IMR-90 (cell line): Measurements from ENCODE around the gene ACOXL. TPM values are rescaled to one million over a fixed set of nuclear protein-coding genes. Genes with fewer than 3 reads are reported as not detected.

ENCODE experiments used
- ATAC-seq: fragments of 200-7000 bp; cut with Tn5 transposase; 2 replicates; pipeline ENCODE4 v1.9.1; 2020; ENCODE audit warnings: low read depth, mild to moderate bottlenecking, moderate library complexity
- BruUV-seq: library from RNA; stranded (reverse); fragments of 400-500 nt; replicated peaks from 2 replicates; lab custom pipeline; 2021; lab: Mats Ljungman, UMichigan
- CTCF ChIA-PET: fragments of 300-600 bp; formaldehyde crosslinking; extraction: SDS; loops from one replicate; lab custom pipeline; 2021; ENCODE audit warnings: antibody characterized with exemption; lab: Yijun Ruan, JAX
- POLR2A ChIA-PET: fragments of 300-600 bp; sonication (Branson Sonifier 250); formaldehyde crosslinking; loops from one replicate; lab custom pipeline; 2022; ENCODE audit warnings: antibody characterized with exemption; ENCODE audit not compliant: unreplicated experiment; lab: Charles Lee
- DNase-seq: peaks from one replicate; pipeline ENCODE4 v3.0.0; 2013
- H2AFZ ChIP-seq: replicated peaks from 2 replicates; pipeline ENCODE3; 2013; ENCODE audit warnings: low read length, mild to moderate bottlenecking; ENCODE audit not compliant: poor library complexity
- H2AK5ac ChIP-seq: 2 replicates; pipeline ENCODE4 v1.6.1; 2013; ENCODE audit warnings: low read depth, low read length, inconsistent platforms
- H2AK9ac ChIP-seq: replicated peaks from 2 replicates; pipeline ENCODE3; 2013; ENCODE audit warnings: mild to moderate bottlenecking, low read depth, low read length, moderate library complexity; ENCODE audit not compliant: poor library complexity
- H2BK120ac ChIP-seq: 2 replicates; pipeline ENCODE4 v1.6.1; 2013; ENCODE audit warnings: low read depth, low read length, inconsistent platforms
- H2BK15ac ChIP-seq: 3 replicates; pipeline ENCODE4 v1.6.1; 2013; ENCODE audit warnings: low read depth, low read length, inconsistent platforms
- H2BK20ac ChIP-seq: 2 replicates; pipeline ENCODE4 v1.6.1; 2013; ENCODE audit warnings: low read depth, mild to moderate bottlenecking, inconsistent platforms, low read length, moderate library complexity
- H2BK5ac ChIP-seq: 2 replicates; pipeline ENCODE4 v1.6.1; 2013; ENCODE audit warnings: mild to moderate bottlenecking, low read depth, low read length, inconsistent platforms; ENCODE audit not compliant: poor library complexity, severe bottlenecking
- H3K14ac ChIP-seq: replicated peaks from 2 replicates; pipeline ENCODE4 v1.6.1; 2013; ENCODE audit warnings: low read depth, low read length, inconsistent platforms
- H3K18ac ChIP-seq: 2 replicates; pipeline ENCODE4 v1.6.1; 2013; ENCODE audit warnings: low read depth, low read length, control low read depth
- H3K23ac ChIP-seq: 2 replicates; pipeline ENCODE4 v1.6.1; 2013; ENCODE audit warnings: low read depth, low read length, inconsistent platforms
- H3K27ac ChIP-seq: 2 replicates; pipeline ENCODE4 v1.5.1; 2013; ENCODE audit warnings: mild to moderate bottlenecking, control low read depth, low read length; ENCODE audit not compliant: insufficient read depth
- H3K27me3 ChIP-seq: 2 replicates; pipeline ENCODE4 v1.6.1; 2013; ENCODE audit warnings: low read length; ENCODE audit not compliant: control insufficient read depth, insufficient read depth
- H3K36me3 ChIP-seq: 2 replicates; pipeline ENCODE4 v1.6.1; 2013; ENCODE audit warnings: low read length, mixed read lengths; ENCODE audit not compliant: control insufficient read depth, insufficient read depth
- H3K4ac ChIP-seq: 2 replicates; pipeline ENCODE4 v1.6.1; 2013; ENCODE audit warnings: low read depth, low read length, inconsistent platforms
- H3K4me1 ChIP-seq: 2 replicates; pipeline ENCODE4 v1.6.1; 2013; ENCODE audit warnings: low read length, mixed read lengths; ENCODE audit not compliant: control insufficient read depth, insufficient read depth
- H3K4me2 ChIP-seq: 2 replicates; pipeline ENCODE4 v1.6.1; 2013; ENCODE audit warnings: low read depth, mild to moderate bottlenecking, control low read depth, low read length, moderate library complexity
- H3K4me3 ChIP-seq: 2 replicates; pipeline ENCODE4 v1.5.1; 2013; ENCODE audit warnings: low read depth, mild to moderate bottlenecking, control low read depth, low read length, moderate library complexity; ENCODE audit not compliant: insufficient read depth
- H3K56ac ChIP-seq: 2 replicates; pipeline ENCODE4 v1.6.1; 2013; ENCODE audit warnings: low read length, inconsistent platforms; ENCODE audit not compliant: insufficient read depth; ENCODE audit errors: extremely low read depth
- H3K79me1 ChIP-seq, 2 experiments: 2 replicates each; pipeline ENCODE4 v1.6.1; 2013; ENCODE audit warnings: low read length in 2 of 2, inconsistent platforms in 1 of 2, low read depth in 1 of 2
- H3K9ac ChIP-seq: 2 replicates; pipeline ENCODE4 v1.6.1; 2013; ENCODE audit warnings: low read depth, low read length, control low read depth
- H3K9me1 ChIP-seq: 2 replicates; pipeline ENCODE4 v1.6.1; 2013; ENCODE audit warnings: low read length, inconsistent platforms; ENCODE audit not compliant: insufficient read depth
- H3K9me3 ChIP-seq: 2 replicates; pipeline ENCODE4 v1.6.1; 2013; ENCODE audit warnings: low read length; ENCODE audit not compliant: control insufficient read depth, insufficient read depth
- H4K20me1 ChIP-seq: 2 replicates; pipeline ENCODE4 v1.6.1; 2013; ENCODE audit warnings: low read length, inconsistent platforms; ENCODE audit not compliant: insufficient read depth
- H4K5ac ChIP-seq: 2 replicates; pipeline ENCODE4 v1.6.1; 2013; ENCODE audit warnings: mild to moderate bottlenecking, low read depth, low read length, control low read depth
- H4K8ac ChIP-seq, 2 experiments: 2 replicates each; pipeline ENCODE4 v1.6.1; 2013; ENCODE audit warnings: low read depth in 2 of 2, low read length in 2 of 2, control low read depth in 1 of 2, inconsistent platforms in 1 of 2
- H4K91ac ChIP-seq: 2 replicates; pipeline ENCODE4 v1.6.1; 2013; ENCODE audit warnings: low read depth, low read length, inconsistent platforms; ENCODE audit not compliant: insufficient read depth
- BHLHE40 ChIP-seq: fragments of 150-350 bp; IDR thresholded peaks from 2 replicates; pipeline ENCODE4 v1.6.1; 2016; ENCODE audit warnings: mild to moderate bottlenecking, low read depth, low read length
- CEBPB ChIP-seq: IDR thresholded peaks from 2 replicates; pipeline ENCODE4 v1.6.1; 2012; ENCODE audit warnings: low read depth, low read length, improper control_type of control experiment
- CHD1 ChIP-seq: IDR thresholded peaks from 2 replicates; pipeline ENCODE4 v1.6.1; 2012; ENCODE audit warnings: low read depth, low read length, improper control_type of control experiment
- CTCF ChIP-seq: conservative IDR thresholded peaks from 2 replicates; pipeline ENCODE4 v1.5.1; 2012; ENCODE audit warnings: mild to moderate bottlenecking, low read depth, low read length, improper control_type of control experiment
- FOS ChIP-seq: fragments of 150-350 bp; IDR thresholded peaks from 2 replicates; pipeline ENCODE4 v1.6.1; 2016; ENCODE audit warnings: low read depth, low read length
- MAFK ChIP-seq: IDR thresholded peaks from 2 replicates; pipeline ENCODE4 v1.6.1; 2012; ENCODE audit warnings: low read depth, low read length, improper control_type of control experiment
- MAZ ChIP-seq: IDR thresholded peaks from 2 replicates; pipeline ENCODE4 v1.6.1; 2012; ENCODE audit warnings: low read depth, mild to moderate bottlenecking, low read length, improper control_type of control experiment, moderate library complexity, borderline replicate concordance
- MXI1 ChIP-seq: IDR thresholded peaks from 2 replicates; pipeline ENCODE4 v1.6.1; 2012; ENCODE audit warnings: low read depth, mild to moderate bottlenecking, low read length, moderate library complexity, borderline replicate concordance
- NFE2L2 ChIP-seq: fragments of 150-350 bp; IDR thresholded peaks from 2 replicates; pipeline ENCODE4 v1.6.1; 2016; ENCODE audit warnings: low read depth, mild to moderate bottlenecking, low read length
- POLR2A ChIP-seq: IDR thresholded peaks from 2 replicates; pipeline ENCODE4 v1.6.1; 2012; ENCODE audit warnings: mild to moderate bottlenecking, low read depth, low read length
- RAD21 ChIP-seq: IDR thresholded peaks from 2 replicates; pipeline ENCODE4 v1.6.1; 2012; ENCODE audit warnings: low read length, improper control_type of control experiment
- RCOR1 ChIP-seq: IDR thresholded peaks from 2 replicates; pipeline ENCODE4 v1.6.1; 2012; ENCODE audit warnings: mild to moderate bottlenecking, low read length, improper control_type of control experiment; ENCODE audit not compliant: insufficient replicate concordance
- RFX5 ChIP-seq: IDR thresholded peaks from 2 replicates; pipeline ENCODE4 v1.8.0; 2012; ENCODE audit warnings: low read depth, mild to moderate bottlenecking, low read length, moderate library complexity
- SMC3 ChIP-seq: fragments of 150-350 bp; IDR thresholded peaks from 2 replicates; pipeline ENCODE4 v1.6.1; 2016; ENCODE audit warnings: low read depth, mild to moderate bottlenecking, antibody characterized with exemption, low read length, moderate library complexity
- WGBS, 2 experiments: methylation state at CpG; one replicate each; pipeline versions ENCODE4 v1.1.5 to v1.1.7; 2013; ENCODE audit warnings: missing lambda C conversion rate in 2 of 2; ENCODE audit not compliant: insufficient read length in 1 of 2; ENCODE audit errors: extremely low coverage in 2 of 2; 5-methylcytosine and 5-hydroxymethylcytosine counted together
- dilution Hi-C: fragments of 300-500 bp; cut with HindIII; formaldehyde crosslinking; loops from one replicate; pipeline ENCODE4 v1.14.3; 2018; ENCODE audit warnings: low sequenced_read_pairs; ENCODE audit not compliant: unreplicated experiment
- in situ Hi-C: fragments of 300-500 bp; cut with MboI; formaldehyde crosslinking; loops from 3 replicates; pipeline ENCODE4 v1.14.3; 2019; ENCODE audit warnings: low sequenced_read_pairs, inconsistent platforms, mixed read lengths
- intact Hi-C: fragments of 100-400 bp; cut with micrococcal nuclease; formaldehyde crosslinking; loops from 2 replicates; pipeline ENCODE4 v1.10.0; 2022
- polyA plus RNA-seq, 3 experiments: library from polyadenylated mRNA; depleted of rRNA; stranded (reverse); fragments of >200 nt; gene quantifications; 2 replicates each; pipeline ENCODE4 v1.2.3, GENCODE V29; 2012; ENCODE audit warnings: low replicate concordance in 1 of 3
- total RNA-seq: library from RNA; depleted of rRNA; stranded (reverse); fragments of >200 nt; gene quantifications from 2 replicates; pipeline ENCODE4 v1.2.3, GENCODE V29; 2012
- TF ChIP-seq, protein P1 (sequence below): fragments of 150-350 bp; IDR thresholded peaks from 2 replicates; pipeline ENCODE4 v1.6.1; 2016; ENCODE audit warnings: low read depth, mild to moderate bottlenecking, low read length, moderate library complexity, borderline replicate concordance
- TF ChIP-seq, protein P2 (sequence below): fragments of 150-350 bp; IDR thresholded peaks from 2 replicates; pipeline ENCODE4 v1.6.1; 2017; ENCODE audit warnings: mild to moderate bottlenecking, antibody characterized with exemption, low read length, low read depth

The ACOXL gene
- total and polyA plus RNA-seq, 2 of the 4 experiments (the other 2 are of a cell fraction) = not detected

DNA sequence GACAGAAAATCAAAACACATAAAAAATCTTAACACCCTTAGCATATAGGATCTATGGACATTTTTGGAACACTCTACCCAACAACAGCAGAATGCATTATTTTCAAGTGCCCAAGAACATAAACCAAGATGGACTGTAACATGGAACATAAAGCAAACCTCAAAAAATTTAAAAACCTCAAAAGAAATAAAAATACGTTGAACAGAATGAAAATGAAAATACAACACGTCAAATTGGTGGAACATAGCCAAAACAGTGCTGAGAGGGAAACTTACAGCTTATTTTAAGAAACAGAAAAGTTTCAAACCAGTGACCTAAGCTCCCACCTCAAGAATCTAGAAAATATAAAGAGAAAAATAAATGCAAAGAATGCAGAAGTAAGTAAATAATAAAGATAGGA lies 330.0 kb downstream of the ACOXL start:
- no peak for DNase-seq
- H4K91ac ChIP-seq = no peak overlapping the region
- H4K20me1 ChIP-seq = no peaks in the 10 kb centered on the region
- H3K4ac ChIP-seq = no peak overlapping the region
- H3K27me3 ChIP-seq = peaks cover 6% of the 10 kb centered on the region
- ATAC-seq = no peak
- H2AK5ac ChIP-seq = no peak overlapping the region
- no peaks in the 10 kb centered on the region for H3K79me1 ChIP-seq
- H2BK20ac ChIP-seq = no peak overlapping the region
- H3K4me1 ChIP-seq = no peaks in the 10 kb centered on the region
- no peak overlapping the region for H2AFZ ChIP-seq
- TF ChIP-seq CHD1 (no peak), FOS (no peak), CTCF (no peak), RAD21 (no peak), POLR2A (no peak), RFX5 (no peak), MAZ (no peak), CEBPB (no peak), MXI1 (no peak), RCOR1 (no peak), NFE2L2 (no peak), MAFK (no peak), BHLHE40 (no peak), SMC3 (no peak)
- TF ChIP-seq, protein P1, sequence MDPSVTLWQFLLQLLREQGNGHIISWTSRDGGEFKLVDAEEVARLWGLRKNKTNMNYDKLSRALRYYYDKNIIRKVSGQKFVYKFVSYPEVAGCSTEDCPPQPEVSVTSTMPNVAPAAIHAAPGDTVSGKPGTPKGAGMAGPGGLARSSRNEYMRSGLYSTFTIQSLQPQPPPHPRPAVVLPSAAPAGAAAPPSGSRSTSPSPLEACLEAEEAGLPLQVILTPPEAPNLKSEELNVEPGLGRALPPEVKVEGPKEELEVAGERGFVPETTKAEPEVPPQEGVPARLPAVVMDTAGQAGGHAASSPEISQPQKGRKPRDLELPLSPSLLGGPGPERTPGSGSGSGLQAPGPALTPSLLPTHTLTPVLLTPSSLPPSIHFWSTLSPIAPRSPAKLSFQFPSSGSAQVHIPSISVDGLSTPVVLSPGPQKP = no peak
- TF ChIP-seq, protein P2, sequence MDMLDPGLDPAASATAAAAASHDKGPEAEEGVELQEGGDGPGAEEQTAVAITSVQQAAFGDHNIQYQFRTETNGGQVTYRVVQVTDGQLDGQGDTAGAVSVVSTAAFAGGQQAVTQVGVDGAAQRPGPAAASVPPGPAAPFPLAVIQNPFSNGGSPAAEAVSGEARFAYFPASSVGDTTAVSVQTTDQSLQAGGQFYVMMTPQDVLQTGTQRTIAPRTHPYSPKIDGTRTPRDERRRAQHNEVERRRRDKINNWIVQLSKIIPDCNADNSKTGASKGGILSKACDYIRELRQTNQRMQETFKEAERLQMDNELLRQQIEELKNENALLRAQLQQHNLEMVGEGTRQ = no peak
- H4K5ac ChIP-seq = no peak overlapping the region
- H3K36me3 ChIP-seq = no peaks in the 10 kb centered on the region
- no peak overlapping the region for H3K56ac ChIP-seq
- dilution Hi-C loops (no loop called here), intact Hi-C loops (no loop called here), in situ Hi-C loops (no loop called here)
- no CpG with 5 or more reads among the region's 2 CpGs for WGBS, 2 experiments
- H3K4me2 ChIP-seq = no peak overlapping the region
- H3K9me3 ChIP-seq = no peaks in the 10 kb centered on the region
- H3K18ac ChIP-seq = no peak overlapping the region
- ChIA-PET POLR2A (no interaction called here), CTCF (no interaction called here)
- no peaks in the 10 kb centered on the region for H3K9me1 ChIP-seq
- no peak overlapping the region for H2BK5ac ChIP-seq
- no peak overlapping the region for H3K4me3 ChIP-seq
- H4K8ac ChIP-seq = no peak overlapping the region
- no peak overlapping the region for H3K14ac ChIP-seq
- no peak overlapping the region for H2AK9ac ChIP-seq
- H2BK15ac ChIP-seq = no peak overlapping the region
- H3K9ac ChIP-seq = no peak overlapping the region
- H3K27ac ChIP-seq = no peak overlapping the region
- no peak overlapping the region for H2BK120ac ChIP-seq
- BruUV-seq = no TSS peak
- no peak overlapping the region for H3K23ac ChIP-seq
